Colon (tissue), 2 donors: ENCODE data around the gene IDH1.
"Not testable (repeated sequence)": the region's sequence is repeated elsewhere in the genome, so short reads cannot be mapped to it uniquely, and the experiment has no call there.

Experiments
- FAIRE-seq: peaks from 2 replicates; lab custom pipeline; 2012; peaks lifted over from hg19 to GRCh38; lab: Jason Lieb, UNC
- donor health status: control.
- donor health status: control.

IDH1 gene

DNA sequence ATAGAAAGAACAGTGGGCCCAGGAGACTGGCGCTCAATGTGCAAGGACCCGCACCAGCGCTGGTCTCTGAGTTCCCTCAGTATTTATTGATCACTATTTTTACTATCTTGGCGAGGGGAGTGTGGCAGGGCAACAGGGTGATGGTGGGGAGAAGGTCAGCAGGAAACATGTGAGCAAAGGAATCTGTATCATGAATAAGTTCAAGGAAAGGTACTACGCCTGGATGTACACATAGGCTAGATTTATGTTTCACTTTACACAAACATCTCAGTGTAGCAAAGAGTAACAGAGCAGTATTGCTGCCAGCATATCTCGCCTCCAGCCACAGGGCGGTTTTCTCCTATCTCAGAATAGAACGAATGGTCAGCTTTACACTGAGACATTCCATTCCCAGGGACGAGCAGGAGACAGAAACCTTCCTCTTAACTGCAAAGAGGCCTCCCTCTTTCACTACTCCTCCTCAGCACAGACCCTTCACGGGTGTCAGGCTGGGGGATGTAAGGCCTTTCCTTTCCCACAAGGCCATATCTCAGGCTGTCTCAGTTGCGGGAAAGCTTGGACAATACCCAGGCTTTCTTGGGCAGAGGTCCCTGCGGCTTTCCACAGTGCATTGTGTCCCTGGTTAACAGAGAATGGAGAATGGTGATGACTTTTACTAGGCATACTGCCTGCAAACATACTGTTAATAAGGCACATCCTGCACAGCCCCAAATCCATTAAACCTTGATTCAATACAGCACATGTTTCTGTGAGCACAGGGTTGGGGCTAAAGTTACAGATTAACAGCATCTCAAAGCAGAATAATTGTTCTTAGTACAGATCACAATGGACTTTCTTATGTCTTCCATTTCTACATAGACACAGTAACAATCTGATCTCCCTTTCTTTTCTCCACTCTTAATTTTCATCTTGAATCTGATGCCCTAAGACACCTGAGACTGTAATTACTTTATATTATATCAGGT, 2.3 kb upstream of the IDH1 start:
- not testable (repeated sequence) for FAIRE-seq

DNA sequence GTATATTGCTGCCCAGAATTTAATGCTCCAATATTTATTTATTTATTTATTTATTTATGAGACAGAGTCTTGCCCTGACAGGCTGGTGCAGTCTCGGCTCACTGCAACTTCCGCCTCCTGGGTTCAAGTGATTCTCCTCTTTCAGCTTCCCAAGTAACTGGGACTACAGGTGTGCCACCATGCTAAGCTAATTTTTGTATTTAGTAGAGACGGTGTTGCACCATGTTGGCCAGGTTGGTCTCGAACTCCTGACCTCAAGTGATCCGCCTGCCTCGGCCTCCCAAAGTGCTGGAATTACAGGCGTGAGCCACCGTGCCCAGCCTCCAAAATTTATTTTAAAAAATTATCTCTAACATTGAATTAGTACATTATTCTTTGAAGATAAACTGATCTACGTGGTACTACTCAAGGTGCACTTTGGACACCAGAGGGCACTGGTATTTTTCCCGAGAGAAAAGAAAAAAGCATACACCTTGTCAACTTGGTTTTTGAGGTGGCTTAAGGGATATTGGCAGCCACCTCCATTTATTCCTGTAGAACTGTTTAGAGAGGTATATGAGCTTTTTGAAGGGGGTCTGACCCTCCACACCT, 1.4 kb upstream of the IDH1 start:
- FAIRE-seq: no peak

DNA sequence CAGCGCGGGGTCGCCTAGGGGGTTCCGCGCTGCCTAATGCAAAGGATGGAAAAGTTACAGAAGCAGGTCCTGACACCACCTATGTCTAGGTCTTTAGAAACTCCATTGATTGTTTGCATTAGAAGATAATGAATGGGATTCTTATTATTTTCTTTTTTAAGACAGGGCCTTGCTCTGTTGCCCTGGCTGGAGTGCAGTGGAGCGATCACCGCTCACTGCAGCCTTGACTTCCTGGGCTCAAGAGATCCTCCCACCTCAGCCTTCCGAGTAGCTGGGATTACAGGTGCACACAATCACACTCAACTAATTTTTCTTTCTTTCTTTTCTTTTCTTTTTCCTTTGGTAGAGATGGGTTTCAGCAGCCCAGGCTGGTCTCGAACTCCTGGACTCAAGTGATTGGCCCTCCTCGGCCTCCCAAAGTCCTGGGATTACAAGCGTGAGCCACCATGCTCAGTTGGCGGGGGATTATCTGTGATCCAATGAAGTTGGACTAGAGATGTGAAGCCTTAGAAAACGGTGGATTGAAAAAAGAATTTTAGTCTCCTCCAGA, 761 bp upstream of the IDH1 start:
- FAIRE-seq: no peak

DNA sequence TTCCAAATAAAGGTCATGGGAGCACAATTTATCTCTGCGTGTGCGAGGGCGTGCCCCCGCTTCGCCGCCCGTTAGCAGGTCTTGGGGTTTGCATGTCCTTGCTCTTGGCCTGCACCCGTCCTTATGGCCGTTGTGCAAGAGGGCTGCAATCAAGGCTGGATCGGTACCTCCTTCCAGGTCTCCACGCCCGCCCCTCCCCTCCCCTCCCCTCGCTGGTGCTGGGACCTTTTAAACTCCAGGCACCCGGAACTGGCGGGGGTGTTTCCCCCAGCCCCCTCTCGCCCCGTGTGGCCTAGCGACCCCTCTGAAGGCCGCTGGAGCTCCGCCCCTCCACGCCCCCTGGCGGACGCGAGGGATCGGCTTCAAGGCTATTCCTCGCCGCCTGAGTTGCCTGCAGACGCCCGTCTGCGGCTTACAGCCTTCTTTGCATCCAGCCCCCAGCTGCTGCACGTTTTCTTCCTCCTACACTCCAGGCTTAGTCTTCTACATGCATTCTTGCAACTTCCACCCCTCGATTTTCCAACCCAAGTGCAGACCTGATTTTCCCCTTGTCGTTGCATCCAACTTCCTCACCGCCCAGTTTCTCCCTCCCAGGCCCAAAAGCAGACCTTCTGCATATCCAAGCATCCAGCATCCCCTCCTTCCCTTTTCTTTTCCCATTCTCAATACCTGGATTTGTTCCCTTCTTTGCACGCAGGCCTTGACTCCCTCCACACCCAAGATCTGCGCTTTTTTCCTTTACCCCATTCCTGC, 577 bp downstream of the IDH1 start:
- no peak for FAIRE-seq

DNA sequence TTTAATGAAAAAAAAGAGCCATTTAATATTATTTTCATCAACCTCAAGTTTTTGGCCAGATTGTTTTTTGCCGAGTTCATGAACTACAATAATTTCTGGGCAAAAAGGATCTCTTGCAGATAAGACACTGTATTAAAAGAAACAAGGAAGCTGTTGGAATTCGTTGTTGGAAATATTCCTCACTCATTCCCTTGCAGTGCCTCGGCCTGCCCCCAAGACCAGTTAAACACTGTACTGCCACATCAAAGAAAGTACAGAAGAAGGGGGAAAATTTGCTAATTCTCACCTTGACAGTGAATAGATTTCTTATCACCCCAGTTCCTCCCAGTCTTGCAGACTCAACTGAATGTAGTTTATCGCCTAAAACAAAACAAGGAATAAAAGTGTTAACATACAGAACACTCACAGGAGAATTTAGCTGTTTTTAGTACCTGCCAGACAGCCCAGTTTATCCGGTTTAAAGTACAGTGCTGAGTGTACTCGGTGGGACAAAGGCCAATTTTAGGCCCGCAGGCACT, 1.2 kb downstream of the IDH1 start:
- FAIRE-seq: no peak

DNA sequence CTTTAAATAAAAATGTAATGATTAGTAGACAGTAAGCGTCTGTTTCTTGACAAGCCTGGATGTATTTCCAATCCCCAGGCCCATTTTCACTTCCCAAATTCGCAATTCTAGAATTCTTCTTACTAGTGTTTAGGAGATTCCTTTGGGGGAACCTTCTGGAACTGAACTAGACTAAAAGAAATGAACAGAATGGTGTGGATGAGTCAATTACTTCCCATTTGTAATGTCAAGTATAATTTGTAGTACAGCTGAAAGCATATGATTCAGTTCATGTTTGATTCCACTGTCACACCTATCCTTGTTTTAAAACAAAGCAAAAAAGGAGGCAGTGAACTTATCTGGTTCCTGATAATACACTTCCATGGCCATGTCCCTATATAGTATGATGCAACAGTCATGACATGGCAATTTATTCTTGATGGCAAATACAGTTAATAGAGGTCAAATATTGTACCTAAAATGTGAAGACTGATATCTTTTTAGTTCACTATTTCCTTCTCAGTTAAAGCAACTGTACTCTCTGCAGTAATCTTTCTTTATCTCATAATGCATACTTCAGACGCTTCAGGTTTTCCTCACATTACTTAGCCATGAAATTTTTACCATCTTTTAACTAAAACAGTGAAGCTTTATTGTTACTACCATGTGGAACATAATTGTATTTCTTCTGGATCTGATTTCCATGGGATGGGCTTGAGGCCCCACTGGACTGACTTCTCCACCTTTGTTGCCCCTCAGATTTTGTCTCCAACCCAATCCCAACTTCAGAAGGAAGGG, 2.0 kb downstream of the IDH1 start:
- no peak for FAIRE-seq

DNA sequence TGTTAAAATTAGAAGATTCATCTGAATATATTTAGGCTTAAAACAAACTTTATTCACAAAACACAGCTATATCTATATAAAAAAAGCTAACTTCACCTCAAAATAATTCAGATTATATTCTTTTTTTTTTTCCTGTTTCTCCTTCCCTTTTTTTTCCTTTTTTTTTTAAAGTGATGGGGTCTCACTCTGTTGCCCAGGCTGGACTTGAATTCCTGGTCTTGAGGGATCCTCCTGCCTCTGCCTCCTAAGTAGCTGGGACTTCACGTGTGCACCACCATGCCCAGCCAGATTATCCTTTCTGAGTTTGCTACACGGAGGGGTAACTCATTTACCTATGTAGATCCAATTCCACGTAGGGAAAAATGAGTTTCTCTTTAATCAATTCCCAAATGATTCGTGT, 3.8 kb downstream of the IDH1 start:
- FAIRE-seq: no peak

DNA sequence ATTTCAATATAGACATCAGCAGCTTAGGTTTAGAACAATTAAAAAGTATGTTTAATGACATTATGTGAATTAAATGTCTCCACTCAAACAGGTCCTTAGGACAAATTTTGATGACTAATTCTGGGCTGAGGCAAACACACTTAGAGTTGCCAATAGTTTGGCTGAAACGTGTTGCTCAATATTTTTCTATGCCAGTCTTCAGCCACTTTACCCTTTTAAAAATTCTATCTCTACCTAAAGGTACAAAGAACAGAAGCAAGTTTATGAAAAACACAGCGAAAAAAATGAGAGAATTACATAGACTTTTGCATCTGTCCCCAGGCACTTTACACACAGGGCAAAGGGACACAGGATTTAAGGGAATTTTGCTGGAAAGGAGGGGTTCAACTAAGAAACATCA, 4.5 kb downstream of the IDH1 start:
- FAIRE-seq: no peak

DNA sequence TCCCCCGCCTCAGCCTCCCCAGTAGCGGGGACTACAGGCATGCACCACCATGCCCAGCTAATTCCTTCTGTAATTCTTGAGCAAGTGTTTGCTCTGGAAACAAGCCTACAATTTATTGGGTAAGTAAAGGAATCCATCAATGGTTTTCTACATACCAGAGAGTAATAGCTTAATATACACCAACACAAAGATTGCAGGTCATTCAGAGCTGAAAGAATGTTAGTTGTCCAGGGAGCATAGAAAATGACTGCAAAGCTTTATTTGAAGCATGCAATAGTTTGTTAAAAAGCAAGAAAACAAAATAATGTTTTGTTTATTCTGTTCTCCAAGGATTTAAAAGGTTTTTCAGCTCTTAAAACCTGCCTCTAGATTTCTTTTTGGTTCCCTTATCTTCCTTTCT, 5.6 kb downstream of the IDH1 start:
- FAIRE-seq: no peak

DNA sequence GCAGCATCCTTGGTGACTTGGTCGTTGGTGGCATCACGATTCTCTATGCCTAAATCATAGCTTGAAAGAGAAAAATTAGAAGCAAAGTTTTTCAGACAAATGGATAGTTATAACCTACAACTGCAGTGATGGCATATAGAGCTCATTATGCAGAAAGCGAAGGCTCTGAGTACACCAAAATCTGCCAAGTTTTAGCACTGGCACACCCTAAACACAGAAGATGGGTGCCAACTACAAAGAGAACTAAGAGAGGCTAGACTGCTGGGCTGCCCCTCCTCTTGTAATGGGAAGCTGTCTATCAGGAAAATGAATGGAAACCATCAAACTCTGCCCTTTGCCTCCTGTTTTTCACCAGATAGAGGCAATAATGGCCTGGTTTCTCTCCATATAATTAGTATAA, 6.3 kb downstream of the IDH1 start:
- no peak for FAIRE-seq

DNA sequence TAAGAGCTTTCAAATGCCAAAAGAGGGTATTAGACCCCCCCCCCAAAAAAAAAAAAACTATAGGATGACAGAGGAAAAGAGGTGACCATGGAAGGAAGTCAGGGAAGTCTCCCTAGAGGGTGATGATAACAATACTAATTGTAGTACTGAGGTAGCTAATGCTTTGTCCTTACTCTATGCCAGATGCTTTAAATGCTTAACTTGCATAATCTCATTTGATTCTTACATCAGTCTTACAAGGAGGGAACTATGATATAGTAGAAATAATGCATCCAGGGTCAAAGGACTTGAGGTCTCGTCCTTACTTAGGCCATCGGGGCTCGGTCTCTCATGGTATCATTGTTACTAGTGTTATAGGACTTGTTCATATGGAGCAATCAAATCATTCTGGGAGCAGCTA, 9.1 kb downstream of the IDH1 start:
- no peak for FAIRE-seq

DNA sequence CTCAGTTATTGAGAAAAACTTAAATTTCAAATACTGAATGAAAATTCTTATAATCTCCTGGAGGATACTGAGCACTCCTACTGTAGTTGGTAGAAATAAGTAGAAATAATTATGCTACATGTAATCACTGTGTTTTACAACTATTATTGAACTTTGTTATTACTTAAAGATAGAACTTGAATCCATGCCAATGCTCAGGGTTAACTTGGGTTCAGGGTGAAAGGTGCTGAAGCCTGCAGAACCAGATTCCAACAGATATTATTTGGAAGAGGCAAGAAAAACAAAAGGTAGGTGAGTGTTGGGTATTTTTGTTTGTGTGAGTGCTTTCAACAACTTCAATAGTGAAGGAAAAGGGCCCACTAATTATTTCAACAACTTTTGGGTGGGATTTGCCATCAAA, 10.4 kb downstream of the IDH1 start:
- no peak for FAIRE-seq

DNA sequence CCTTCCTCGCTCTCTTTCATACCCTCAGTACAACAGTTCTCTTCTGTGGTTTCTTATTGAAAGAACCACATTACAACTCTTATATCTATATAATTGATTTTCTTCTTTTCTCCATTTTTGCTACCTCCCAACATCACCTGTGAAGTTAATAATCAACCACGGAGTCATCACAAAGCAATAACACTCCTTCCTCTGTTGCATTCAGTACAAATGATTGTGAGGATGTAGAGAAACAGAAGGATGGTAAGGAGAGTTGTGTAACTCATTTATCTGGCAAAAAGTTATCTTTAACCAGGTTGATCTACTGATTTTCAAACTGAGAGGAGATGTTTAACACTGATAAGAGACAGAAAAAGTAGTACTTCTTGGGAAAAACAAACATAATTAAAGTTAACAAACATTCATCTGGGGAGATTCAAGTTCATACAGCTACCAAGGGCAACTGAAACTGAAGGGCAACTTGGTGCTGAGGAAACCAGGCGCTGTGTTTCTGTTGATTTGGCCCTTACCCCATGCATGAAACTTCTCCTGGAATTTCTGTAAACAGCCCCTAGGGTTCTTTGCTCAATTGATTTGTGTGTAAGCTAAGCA, 14.2 kb downstream of the IDH1 start:
- no peak for FAIRE-seq

DNA sequence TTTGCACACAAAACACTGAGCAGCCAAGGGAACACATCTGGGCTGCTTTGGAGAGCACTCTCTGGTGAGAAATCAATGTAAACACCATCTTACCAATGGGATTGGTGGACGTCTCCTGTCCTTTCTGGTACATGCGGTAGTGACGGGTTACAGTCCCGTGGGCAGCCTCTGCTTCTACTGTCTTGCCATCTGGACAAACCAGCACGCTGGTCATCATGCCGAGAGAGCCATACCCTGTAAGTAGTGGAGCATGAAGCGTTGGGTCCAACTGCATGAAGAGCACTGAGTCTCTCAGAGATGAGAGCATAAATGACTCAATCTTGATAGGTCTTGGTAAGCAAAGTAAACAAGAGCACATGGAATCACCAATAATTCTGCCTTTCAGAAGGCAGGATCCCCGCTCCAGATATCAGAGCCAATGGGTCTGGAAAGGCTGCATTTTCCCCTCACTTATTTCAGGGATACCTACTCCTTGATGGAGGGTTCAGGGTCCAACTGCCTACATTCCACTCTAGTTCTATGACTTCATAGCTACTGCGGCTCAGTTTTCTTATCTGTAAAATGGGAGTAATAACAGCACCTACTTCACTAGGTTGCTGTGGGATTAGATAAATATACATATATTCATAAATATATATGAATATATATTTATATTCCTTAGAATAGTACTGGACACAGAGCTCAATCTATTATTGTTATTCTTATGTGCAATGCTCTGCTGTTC, 14.9 kb downstream of the IDH1 start:
- FAIRE-seq: no peak

DNA sequence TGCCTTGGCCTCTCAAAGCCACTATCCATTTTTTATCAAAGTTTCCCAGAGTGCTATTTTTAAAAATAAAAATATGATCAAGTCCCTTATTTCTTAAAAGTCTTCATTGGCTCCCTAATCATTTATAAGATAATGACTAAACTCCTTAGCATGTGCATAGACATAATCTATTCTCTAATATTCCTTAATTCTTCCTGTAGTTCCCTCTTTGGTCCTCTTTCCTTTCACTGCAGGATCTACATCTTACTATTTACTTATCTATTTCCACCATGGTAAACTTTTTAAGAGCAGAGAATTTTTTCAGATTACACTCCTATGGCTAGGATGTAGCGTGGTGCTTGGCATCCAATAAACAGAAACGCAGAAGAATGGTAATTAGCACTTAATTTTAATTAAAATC, 19.0 kb downstream of the IDH1 start:
- no peak for FAIRE-seq

DNA sequence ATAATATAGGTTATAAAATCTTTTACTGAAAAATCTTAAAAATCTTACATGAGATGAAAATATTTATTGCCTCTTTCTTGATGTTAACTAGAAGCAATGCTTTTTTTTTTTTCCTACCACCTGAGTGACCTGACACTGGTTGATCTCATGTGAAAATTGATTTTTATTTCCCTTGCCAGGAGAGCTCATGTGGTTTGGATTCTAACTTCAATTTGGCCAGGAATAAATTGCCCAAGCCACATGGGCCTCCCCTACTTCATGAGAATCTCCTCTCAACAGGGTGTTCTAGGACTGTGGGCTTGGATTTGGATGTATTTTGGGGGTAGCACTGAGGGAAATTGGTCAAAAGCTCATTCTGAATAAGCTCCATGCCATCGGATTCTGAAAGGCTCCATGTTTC, 20.1 kb downstream of the IDH1 start:
- FAIRE-seq: no peak

DNA sequence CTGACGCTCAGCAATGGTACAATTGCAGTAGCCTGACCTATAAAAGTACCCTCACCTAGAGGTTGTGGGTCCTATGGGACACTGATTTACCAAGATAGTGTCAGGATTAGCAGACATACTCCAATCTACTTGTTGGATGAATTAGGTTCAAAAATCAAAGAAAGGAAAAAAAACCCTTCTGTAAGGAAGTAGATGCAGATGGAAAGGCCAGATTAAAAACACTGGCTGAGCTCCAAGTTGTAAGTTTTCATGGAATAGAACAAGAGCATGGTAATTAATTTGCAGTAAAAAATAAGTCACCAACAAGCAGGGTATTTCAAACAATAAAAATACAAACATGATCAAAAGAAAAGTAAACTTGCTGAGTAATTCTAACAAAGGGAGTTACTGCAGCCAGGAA, 26.4 kb downstream of the IDH1 start:
- no peak for FAIRE-seq

DNA sequence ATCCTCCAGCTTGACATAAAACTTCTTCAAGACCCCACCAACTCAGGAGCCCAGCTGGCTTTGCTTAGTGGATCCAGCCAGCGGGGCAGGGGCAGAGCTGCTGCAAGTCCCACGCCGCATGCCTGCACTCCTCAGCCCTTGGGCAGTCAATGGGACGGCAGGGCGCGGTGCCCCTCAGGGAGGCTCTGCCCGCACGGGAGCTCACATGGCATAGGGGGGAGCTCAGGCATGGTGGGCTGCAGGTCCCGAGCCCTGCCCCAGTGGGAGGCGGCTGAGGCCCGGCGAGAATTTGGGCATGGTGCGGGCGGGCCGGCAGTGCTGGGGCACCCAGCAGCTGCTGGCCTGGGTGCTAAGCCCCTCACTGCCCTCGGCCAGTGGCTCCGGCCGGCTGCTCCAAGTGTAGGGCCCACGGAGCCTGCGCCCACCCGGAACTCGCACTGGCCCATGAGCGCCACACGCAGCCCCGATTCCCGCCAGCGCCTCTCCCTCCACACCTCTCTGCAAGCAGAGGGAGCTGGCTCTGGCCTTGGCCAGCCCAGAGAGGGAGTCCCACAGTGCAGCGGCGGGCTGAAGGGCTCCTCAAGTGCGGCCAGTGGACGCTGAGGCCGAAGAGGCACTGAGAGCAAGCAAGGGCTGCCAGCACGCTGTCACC, 27.2 kb downstream of the IDH1 start:
- FAIRE-seq: no peak

DNA sequence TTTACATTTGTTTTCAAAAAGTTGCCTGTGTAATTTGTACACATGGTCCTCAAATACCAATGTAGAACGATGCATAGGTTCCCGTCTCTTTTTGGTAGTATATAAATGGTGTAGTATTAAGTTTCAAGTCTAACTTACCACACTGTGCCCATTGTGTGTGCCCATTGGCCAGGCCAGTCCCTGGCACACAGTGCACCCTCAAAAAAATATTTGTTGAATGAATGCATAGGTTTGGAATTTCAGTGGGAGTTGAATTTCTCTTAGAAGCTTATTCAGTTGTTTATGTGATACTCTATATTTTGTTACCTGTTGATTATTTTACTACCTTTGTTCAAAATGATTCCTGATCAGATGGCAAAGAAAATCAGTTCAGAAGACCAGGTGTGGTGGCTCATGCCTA, 30.1 kb downstream of the IDH1 start:
- no peak for FAIRE-seq

DNA sequence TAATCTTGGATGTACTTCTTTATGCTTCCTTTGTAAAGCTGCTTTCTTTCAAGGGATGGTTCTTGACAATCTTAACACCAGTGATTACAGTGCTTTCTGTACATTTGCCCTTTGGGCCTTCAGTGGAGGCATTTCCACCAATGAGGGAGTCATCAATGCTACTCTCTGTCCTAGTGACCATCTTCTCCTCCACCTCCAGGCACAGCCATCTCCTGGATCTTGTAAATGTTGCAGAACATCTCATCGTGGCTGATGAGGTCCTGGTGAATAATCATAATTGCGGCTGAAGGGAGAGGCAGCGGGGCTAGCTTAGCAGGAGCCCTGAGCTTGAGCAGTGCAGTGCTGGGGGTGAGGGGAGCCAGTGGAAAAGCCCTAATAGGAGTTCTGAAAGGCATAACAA, 32.5 kb downstream of the IDH1 start:
- FAIRE-seq: no peak
